Hematopoietic multipotent progenitor cell treated with erythropoietin and hydrocortisone succinate and interleukin-3 and kit ligand, for 8 days (in vitro differentiated cells): ENCODE measurements around the gene GPATCH2L.

ENCODE experiments used
- DNase-seq: peaks from one replicate; pipeline ENCODE4 v3.0.0-alpha.2; 2015

Gene GPATCH2L

GRCh38 chr14:76151398-76152332 lies at the start of gene GPATCH2L:
GPATCH2L (plus strand) TSS chr14:76151922; CDS start chr14:76154364, 2,442 bp downstream.
- DNase-seq: peak; percentile 91

- DNase-seq: no peak
These were observed 46.8 kb upstream of the GPATCH2L start for GRCh38 chr14:76104802-76105355.

DNA sequence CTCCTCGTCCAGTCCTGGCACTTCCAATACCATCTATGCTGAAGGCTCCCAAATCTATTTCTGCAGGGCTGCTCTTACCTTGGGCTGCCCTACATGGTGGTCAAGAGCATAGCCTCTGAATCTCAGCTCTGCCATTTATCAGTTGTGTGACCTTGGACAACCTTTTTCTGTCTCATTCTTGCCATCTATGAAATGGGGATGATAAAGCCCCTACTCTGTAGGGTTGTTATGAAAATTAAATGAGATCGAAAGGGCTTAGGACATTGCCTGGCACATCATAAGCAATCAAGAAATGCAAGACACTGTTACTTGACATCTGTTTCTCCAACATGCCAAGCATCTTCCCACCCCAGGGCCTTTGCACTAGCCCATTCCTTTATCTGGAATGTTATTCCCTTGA lies 45.5 kb upstream of the GPATCH2L start:
- no peak for DNase-seq

- no peak for DNase-seq
These were observed 42.4 kb upstream of the GPATCH2L start for GRCh38 chr14:76109087-76109880.

DNA sequence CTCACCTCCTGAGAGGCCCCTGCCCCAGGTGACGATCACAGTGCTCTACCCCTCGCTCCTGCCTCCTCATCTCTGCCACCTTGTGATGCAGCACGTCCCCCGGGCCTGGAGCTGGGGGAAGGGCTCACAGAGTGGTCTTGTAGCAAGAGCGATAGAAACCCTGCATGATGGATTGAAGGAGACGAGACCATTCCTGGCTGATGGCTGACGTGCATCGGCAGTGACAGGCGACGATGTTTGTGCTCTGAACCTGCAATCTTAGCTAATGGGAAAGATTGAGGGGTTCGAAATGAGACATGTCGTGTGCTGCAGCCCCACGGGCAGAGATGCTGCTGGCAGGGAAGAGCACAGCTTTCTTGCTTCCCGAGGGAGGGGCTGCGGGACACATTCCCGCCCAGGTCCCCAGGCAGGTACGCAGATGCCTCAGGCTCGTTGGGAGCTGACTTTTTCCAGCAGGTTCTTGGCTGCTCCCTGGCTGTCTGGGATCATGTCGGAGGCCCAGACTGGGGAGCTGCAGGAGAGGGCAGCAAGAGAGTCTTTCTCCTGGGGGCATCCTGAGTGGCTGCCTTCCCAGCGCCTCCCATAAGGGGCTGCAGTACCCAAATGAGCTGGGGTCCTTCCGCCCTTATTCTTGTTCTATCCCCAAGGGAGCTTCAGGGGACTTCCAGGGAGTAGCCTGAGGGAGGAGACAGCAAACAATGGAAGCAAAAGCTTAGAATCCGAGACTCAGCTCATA lies 38.7 kb upstream of the GPATCH2L start:
- no peak for DNase-seq

DNA sequence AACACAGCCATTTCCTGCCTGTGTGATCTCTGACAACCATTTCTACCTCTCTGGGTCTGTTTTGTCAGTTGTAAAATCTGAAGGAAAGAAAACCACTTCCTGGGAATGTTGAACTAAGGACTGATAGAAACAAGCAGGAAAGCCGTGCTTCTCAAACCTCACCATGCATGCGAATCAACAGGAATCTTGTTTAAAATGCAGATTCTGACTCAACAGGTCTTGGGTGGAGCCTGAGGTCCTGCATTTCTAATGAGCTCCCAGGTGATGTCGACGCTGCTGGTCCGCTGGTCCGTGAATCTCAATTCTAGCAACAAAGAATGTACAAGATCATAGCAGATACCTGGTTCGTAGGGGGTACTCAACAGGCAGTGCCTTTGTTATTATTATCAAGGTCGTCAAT lies 38.0 kb upstream of the GPATCH2L start:
- no peak for DNase-seq

GRCh38 chr14:76115010-76115422 lies 36.7 kb upstream of the GPATCH2L start:
- peak; percentile 1 for DNase-seq

- no peak for DNase-seq
These were observed 33.8 kb upstream of the GPATCH2L start for GRCh38 chr14:76117789-76118484.

DNA sequence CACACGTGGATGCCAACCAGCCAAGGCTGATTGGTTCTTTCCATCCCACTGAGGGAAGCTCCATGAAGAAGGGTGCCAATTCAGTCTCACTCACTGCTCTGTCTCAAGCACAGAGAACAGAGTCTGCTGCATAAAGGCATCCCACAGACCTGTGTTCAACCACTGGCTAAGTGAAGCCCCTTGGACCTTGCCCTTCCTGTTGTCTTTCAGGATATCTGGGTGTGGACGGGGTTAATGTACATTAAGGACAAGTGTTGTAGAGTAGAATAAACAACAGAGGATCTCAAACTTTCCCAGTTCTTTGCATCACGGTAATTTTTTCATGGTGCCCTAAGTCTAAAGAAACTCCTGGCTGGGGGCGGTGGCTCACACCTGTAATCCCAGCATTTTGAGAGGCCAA lies 33.1 kb upstream of the GPATCH2L start:
- DNase-seq: no peak

DNA sequence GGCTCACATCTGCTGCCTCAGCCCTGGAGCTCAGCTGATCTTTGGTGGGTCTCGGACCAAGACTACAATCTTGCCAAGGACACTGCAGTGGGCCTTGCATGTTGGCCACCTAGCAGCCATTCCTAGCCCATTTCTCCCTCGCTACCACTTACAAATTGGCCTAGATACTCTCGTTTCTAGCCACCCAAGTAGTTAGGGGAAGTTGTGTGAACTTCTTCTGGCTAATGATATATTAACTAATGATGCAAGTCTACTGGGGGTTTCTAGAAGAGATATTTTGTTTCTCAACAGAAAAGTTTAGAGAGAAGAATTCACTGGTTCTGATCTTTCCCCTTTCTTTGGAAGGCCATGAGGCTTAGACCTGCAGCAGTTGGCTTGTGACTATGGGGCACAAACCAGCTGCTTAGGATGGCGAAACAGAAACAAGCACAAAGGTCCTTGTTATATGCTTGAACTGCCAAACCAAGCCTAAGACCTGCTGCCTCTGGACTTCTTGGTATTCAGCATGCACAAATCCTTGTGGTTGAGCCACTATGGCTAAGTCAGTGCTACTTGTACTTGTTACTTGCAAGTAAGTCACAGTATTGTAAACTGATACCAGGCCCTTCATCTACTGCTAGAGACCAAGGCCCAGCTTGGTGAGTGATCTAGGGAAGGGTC lies 30.5 kb upstream of the GPATCH2L start:
- DNase-seq: no peak

DNA sequence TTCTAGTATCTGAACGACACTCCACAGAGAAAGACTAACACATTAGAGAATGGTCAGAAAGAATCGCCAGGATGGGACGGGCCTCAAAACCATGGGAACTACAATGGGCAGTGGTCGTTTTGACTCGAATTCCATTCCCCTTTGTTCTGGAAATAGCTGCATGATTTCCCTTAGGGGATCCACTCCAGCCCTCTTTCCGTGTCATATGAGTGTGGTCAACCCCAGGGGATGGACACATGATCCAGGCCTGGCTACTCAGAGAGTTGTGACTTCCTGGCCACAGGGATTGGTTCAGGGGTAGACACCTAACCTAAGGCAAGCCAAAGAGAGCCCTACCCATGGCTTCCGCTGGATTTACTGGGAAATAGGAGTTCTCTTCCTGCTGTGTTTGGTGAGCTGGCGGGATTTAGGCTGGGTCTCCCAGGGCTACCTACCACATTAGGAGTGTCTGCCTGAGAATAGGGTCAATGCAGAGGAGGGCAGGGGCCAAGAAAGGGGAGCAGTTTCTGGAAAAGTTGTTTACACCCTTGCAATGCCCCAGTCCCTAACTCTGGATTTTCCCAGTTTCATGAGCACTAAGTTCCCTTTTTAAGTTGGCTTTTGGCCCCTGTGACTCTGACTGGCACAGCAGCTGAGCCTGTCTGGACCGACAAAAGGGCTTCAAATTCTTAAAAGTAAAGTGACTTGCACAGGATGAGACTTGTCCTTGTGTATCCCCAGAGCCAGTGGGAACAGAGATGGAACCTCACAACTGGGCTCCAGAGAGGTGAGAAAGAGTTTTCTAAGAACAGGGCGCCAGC lies 28.1 kb upstream of the GPATCH2L start:
- no peak for DNase-seq

DNA sequence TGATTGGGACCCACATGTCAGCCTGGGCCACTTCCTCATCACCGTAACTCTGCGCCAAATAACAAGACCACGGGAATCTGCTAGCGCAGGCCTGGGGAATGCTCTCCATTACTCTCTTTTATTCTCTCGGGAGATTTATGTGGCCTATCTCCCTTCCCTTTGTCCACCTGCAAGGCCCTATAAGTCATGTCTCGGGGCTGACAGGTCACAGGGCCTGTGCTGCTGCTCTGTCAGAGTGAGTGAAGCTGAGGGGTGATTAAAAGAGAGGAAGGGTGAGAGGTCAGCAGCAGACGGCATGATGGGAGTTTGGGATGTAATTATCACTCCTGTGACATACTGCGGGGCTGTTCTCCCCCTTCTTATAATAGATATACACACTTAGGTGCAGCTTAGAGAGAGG lies 26.2 kb upstream of the GPATCH2L start:
- DNase-seq: no peak

DNA sequence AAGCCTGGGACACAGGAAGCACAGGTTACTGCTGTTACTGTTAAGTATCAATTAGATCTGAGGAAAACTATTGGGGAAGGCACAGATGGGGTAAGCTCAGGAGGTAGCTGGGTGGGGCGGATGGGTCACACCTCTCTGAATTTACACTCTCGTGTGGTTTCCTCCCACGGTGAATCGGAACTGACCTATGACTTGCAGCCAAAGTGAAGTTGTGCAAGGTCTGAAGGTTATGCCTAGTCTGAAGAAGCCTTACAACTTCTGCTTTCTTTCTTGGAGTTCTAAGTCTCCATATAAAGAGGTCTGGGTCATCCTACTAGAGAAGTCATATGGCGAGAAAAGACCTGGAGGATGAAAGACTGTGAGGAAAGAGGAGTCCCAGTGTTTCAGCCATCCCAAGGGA lies 25.6 kb upstream of the GPATCH2L start:
- no peak for DNase-seq

- no peak for DNase-seq
These were observed 21.7 kb upstream of the GPATCH2L start for GRCh38 chr14:76129851-76130576.

DNA sequence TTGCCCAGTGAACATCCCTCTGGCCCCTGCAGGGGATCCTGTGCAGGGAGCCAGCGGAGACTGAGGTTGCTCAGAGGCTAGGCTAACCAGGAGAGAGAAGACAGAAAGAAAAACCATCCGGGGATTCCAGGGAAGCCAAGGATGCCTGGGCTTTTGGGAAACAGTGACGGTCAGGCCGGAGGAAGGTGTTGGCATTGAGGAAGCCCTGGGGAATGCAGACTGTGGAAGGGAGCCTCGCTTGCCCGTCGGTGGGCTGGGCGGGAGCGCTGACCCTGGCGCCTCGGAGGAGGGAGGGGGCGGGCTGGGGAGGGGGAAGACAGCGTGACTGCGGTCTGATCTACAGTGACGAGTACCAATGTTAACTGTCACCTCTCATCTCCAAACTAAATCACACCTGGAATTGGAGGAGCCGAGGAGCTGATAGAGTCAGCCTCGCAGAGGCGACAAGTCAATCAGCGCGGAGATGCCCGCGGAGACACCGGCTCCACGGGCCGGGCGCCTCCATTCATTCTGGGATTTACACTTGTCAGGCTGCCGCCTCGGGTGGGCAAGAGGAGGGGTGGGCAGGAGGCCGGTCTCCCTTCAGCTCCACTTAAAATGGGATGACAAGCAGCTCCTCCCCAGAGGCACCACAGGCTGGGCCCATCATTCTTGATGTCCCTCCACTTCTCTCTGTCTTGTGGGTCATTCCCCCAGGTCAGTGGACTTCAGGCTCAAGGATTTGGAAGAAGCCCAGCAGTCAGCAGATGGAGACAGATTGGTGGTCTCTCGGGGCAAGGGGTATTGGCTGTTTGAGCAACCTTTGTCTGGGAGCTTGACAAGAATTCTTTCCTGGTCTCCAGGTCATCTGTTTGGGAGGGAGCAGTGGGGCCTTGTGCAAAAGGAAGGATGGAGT lies 20.4 kb upstream of the GPATCH2L start:
- DNase-seq: no peak

DNA sequence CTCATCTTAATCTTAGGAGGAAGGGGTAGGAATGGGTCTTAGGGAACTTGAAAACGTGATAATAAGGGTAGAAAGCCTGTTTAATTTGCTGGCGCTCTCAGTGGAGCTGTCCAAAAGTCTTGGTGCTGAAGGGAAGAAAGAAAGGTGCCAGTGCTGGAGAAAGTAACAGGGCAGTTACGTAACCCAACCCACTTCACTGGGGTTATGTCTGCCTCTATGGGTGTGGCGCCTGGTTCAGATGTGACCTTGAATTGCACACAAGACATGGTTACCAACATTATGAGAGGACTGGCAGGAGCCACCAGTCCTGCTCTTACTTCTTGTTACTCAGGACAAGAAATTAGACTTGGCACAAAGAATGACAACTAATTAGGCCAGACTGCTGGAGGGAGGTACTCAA lies 18.6 kb upstream of the GPATCH2L start:
- peak; percentile 43 for DNase-seq

DNA sequence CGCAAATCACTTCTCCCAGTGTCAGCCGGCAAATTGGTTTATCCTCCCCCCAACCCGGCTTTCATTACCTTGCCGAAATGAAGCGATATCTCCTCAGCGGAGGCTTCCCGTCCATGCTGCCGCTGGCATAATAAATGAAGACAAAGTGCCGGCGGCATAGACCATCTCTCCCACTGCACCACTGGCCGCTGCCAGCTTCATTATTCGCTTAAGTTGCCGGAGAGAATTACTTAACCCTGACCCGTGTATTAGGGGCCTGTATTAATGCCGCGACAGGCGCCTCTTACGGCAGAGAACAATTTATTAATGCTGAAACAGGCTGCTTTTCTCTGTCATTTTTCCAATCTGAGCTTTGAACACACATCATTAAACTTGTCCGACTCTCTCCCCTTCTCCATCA lies 17.5 kb upstream of the GPATCH2L start:
- no peak for DNase-seq

DNA sequence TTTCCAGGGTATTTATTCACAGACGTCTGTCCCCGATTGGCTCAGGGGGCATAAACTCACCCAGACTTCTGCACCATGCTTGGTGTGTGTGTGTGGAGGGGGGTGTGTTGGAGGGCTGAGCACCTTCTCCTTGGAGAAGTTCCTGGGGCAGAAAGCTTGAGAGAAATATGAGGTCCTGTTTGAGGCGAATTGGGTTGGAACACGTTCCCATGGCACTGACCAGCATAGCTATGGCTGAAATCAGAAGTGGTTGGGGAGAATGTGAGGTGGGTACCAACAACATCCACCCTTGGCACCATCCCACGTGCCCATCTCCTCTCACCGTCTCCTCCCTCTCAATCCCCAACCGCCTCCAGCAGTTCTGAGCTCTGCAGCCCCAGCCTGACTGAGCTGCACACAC lies 16.0 kb upstream of the GPATCH2L start:
- DNase-seq: no peak
